Uterus (tissue), 4 donors: ENCODE data around the gene RHOA. TPM values are rescaled to one million over a fixed set of nuclear protein-coding genes. Genes with fewer than 3 reads are reported as not detected.

Experiments
- DNase-seq, 2 donors: peaks; one replicate each; pipeline ENCODE4 v3.0.0-alpha.2; 2019 to 2020
- H3K27ac ChIP-seq, 2 donors: fragments of 200-600 bp; sonication (generic); 1 replicate in 1 of 2; 2 replicates in 1 of 2; pipeline ENCODE4 v1.5.1; 2016 to 2018
- H3K27me3 ChIP-seq, 2 donors: fragments of 200-600 bp; sonication (generic); one replicate each; pipeline ENCODE4 v1.5.1; 2018 to 2019; ENCODE audit warnings: control low read depth in 1 of 2
- H3K36me3 ChIP-seq, 2 donors: fragments of 200-600 bp; sonication (generic); one replicate each; pipeline ENCODE4 v1.5.1; 2019; ENCODE audit warnings: control low read depth in 1 of 2
- H3K4me1 ChIP-seq, 2 donors: fragments of 200-600 bp; sonication (generic); one replicate each; pipeline ENCODE4 v1.5.1; 2018 to 2019; ENCODE audit warnings: control low read depth in 1 of 2
- H3K4me3 ChIP-seq, 2 donors: fragments of 200-600 bp; sonication (generic); 1 replicate in 1 of 2; 2 replicates in 1 of 2; pipeline ENCODE4 v1.5.1; 2018 to 2019; ENCODE audit warnings: mild to moderate bottlenecking in 1 of 2
- H3K9me3 ChIP-seq, 2 donors: fragments of 200-600 bp; sonication (generic); one replicate each; pipeline ENCODE4 v1.5.1; 2019; ENCODE audit warnings: control low read depth in 1 of 2
- CTCF ChIP-seq, 4 experiments: fragments of 200-600 bp in 2 of 4; fragments of 450-650 bp in 2 of 4; sonication (generic) in 2 of 4; IDR thresholded peaks; one replicate each; pipeline ENCODE4 v1.5.1; 2016 to 2019; ENCODE audit warnings: antibody characterized with exemption in 4 of 4, mild to moderate bottlenecking in 2 of 4, moderate library complexity in 1 of 4
- POLR2A ChIP-seq, 2 donors: fragments of 450-650 bp; IDR thresholded peaks; one replicate each; pipeline ENCODE4 v1.6.1; 2016; ENCODE audit warnings: antibody characterized with exemption in 2 of 2, mild to moderate bottlenecking in 1 of 2, moderate library complexity in 1 of 2
- intact Hi-C: fragments of 100-400 bp; cut with DNase I; formaldehyde crosslinking; loops from one replicate; pipeline ENCODE4 v1.15.1; 2023; ENCODE audit warnings: low total_unique reads
- total RNA-seq, 4 donors: library from RNA; depleted of rRNA in 3 of 4; stranded (reverse); fragments of >200 nt in 3 of 4; gene quantifications; one replicate each; pipeline versions ENCODE4 v1.1.0 to v1.2.4, GENCODE V29; 2014 to 2023
- donor health status: DM: yes; HTN: yes; CAD: no.

The RHOA gene
- total RNA-seq, 4 donors from 2014 or later: 282 to 493 (median 419) TPM

DNA sequence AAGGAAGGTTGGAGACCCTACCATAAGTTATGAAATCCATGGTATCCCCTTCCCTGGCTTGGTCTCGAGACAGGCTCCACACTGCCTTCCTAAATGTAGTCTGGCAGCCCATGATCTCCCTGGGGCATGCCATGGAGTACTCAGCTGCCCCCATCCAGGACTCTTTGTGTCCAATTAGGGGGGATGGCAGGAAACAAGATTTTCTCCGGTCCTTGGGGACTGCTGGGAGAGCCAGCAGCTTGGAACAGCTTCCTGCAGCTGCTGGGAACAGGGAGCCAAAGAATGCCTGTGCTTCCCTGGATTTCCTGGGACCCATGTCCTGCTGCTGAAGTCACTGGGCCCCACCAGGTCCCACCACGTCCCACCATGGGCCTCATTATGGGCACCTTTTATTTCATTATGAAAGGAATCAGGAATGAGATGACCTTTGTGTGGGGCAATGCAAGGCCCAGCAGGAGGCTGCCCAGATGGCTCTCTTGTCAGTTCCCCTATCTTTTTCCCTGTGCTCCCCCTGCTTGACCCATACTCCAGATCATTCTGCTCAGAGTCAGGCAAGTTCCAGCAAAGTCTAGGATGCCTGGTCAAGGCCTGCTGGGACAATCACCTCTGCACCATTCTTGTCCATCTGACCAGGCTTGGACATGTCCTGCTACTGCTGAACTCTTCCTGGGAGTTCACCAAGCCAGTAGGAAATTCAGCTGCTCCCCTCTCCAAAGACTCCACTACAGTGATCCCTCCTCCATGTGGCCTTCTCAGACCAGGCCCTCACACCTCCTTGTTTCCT is 43.3 kb upstream of the RHOA start:
- TF ChIP-seq POLR2A (IDR thresholded peaks at IDR 0.05) (no peak), CTCF (IDR thresholded peaks at IDR 0.05) (no peak)
- no peaks in the 10 kb centered on the region for H3K36me3 ChIP-seq
- no peak overlapping the region for H3K27ac ChIP-seq
- intact Hi-C loops: loop anchor here (10.0 kb wide), 1 partner anchor 160 kb away; no protein-coding TSS in a partner anchor
- no peaks in the 10 kb centered on the region for H3K9me3 ChIP-seq
- DNase-seq: no peak
- no peaks in the 10 kb centered on the region for H3K4me1 ChIP-seq
- no peak overlapping the region for H3K4me3 ChIP-seq
- H3K27me3 ChIP-seq: no peaks in the 10 kb centered on the region

DNA sequence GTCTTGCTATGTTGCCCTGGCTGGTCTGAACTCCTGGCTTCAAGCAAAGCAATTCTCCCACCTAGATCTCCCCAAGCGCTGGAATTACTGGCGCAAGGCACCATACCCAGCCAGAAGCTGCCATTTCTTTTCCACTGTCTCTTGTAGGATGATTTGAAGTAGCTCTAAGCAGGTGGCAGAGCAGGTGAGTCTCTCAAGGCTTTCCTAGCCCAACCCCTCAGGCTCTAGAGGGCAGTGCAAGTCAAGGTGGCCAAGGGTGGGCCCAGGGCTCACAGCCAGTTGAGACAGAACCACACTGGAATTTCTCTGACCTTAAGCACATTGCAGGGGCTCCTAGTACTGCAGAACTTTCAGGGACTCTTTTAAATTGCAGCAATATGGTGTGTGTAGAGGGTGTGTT is 42.7 kb upstream of the RHOA start:
- peak in 1 of 4 experiments; percentile 11 for TF ChIP-seq CTCF (IDR thresholded peaks at IDR 0.05)
- TF ChIP-seq POLR2A (IDR thresholded peaks at IDR 0.05): no peak
- Histone ChIP-seq H3K36me3 (no peaks in the 10 kb centered on the region), H3K4me3 (no peak overlapping the region), H3K4me1 (no peaks in the 10 kb centered on the region), H3K27me3 (no peaks in the 10 kb centered on the region), H3K9me3 (no peaks in the 10 kb centered on the region), H3K27ac (no peak overlapping the region)
- DNase-seq: no peak
- intact Hi-C loops: loop anchor here (10.0 kb wide), 1 partner anchor 160 kb away; no protein-coding TSS in a partner anchor

- no peak for TF ChIP-seq CTCF (IDR thresholded peaks at IDR 0.05)
- TF ChIP-seq POLR2A (IDR thresholded peaks at IDR 0.05): no peak
- Histone ChIP-seq H3K27ac (no peak overlapping the region), H3K9me3 (no peaks in the 10 kb centered on the region), H3K4me1 (no peaks in the 10 kb centered on the region), H3K4me3 (no peak overlapping the region), H3K27me3 (no peaks in the 10 kb centered on the region), H3K36me3 (no peaks in the 10 kb centered on the region)
- no peak for DNase-seq
- intact Hi-C loops: loop anchor here (10.0 kb wide), 1 partner anchor 159 kb away; no protein-coding TSS in a partner anchor
Observed at GRCh38 chr3:49453621-49454020, 41.8 kb upstream of the RHOA start.

GRCh38 chr3:49445391-49445790 is 33.6 kb upstream of the RHOA start:
- intact Hi-C loops: loop anchor here (10.0 kb wide), 2 partner anchors 271 to 461 kb away; partner anchors contain the start of gene KLHDC8B
- no peak for TF ChIP-seq POLR2A (IDR thresholded peaks at IDR 0.05)
- no peak for TF ChIP-seq CTCF (IDR thresholded peaks at IDR 0.05)
- H3K27ac ChIP-seq: no peak overlapping the region

GRCh38 chr3:49434731-49435130 is 23.0 kb upstream of the RHOA start:
- no peak for TF ChIP-seq CTCF (IDR thresholded peaks at IDR 0.05)
- TF ChIP-seq POLR2A (IDR thresholded peaks at IDR 0.05): no peak
- no peaks in the 10 kb centered on the region for H3K9me3 ChIP-seq
- H3K4me3 ChIP-seq: no peak overlapping the region
- no peak for DNase-seq
- intact Hi-C loops: no loop called here
- no peaks in the 10 kb centered on the region for H3K36me3 ChIP-seq
- H3K27me3 ChIP-seq: no peaks in the 10 kb centered on the region
- no peaks in the 10 kb centered on the region for H3K4me1 ChIP-seq
- H3K27ac ChIP-seq: no peak overlapping the region

More at GRCh38 chr3:49445391-49445790, 33.6 kb upstream of the RHOA start:
- peaks cover 0 to 4% of the 10 kb centered on the region in 2 donors for H3K4me1 ChIP-seq
- H3K36me3 ChIP-seq: no peaks in the 10 kb centered on the region
- H3K4me3 ChIP-seq: no peak overlapping the region
- H3K27me3 ChIP-seq: no peaks in the 10 kb centered on the region
- no peaks in the 10 kb centered on the region for H3K9me3 ChIP-seq
- DNase-seq: no peak
